Activated T-helper 1 cell treated with Interleukin-2 at 50 U/mL for 16 hours (primary cell): ENCODE results near the gene SLC2A9.

Experiments
- DNase-seq: peaks from one replicate; pipeline ENCODE4 v3.0.0-alpha.2; 2020; ENCODE audit warnings: low read depth

The SLC2A9 gene

DNA sequence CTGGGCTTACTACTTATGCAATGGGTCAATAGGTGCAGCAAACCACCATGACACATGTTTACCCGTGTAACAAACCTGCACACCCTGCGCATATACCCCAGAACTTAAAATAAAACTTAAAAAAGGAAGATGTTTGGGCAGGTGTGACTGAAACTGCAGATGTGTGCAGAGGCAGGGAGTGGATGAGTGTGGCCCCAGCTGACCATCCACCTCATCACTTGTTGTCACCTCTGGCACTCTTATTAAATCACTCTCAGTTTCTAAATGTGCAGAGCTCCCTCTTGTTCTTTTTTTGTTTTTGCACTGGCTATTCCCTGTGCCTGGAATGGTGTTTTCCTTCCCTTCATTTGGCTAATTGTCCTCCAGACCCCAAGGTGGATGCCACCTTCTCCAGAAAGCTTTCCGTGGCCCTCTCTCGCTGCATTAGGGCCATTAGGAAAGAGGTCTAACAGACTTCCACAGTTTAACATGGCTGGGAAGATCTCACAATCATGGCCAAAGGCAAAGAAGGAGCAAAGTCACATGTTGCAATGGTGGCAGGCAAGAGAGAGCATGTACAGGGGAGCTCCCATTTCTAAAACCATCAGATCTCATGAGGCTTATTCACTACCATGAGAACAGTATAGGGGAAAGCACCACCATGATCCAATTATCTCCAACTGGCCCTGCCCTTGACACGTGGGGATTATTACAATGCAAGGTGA is 58.5 kb downstream of the SLC2A9 start:
- no peak for DNase-seq

- DNase-seq: no peak
Measured at GRCh38 chr4:9954468-9954867, 66.8 kb downstream of the SLC2A9 start.

- no peak for DNase-seq
Measured at GRCh38 chr4:9953089-9953488, 68.2 kb downstream of the SLC2A9 start.

GRCh38 chr4:9952415-9952950 is 68.8 kb downstream of the SLC2A9 start:
- DNase-seq: no peak

GRCh38 chr4:9949573-9949972 is 71.7 kb downstream of the SLC2A9 start:
- no peak for DNase-seq

- DNase-seq: no peak
Measured at GRCh38 chr4:9947168-9948062, 73.9 kb downstream of the SLC2A9 start.

GRCh38 chr4:9946170-9946569 is 75.1 kb downstream of the SLC2A9 start:
- no peak for DNase-seq

DNA sequence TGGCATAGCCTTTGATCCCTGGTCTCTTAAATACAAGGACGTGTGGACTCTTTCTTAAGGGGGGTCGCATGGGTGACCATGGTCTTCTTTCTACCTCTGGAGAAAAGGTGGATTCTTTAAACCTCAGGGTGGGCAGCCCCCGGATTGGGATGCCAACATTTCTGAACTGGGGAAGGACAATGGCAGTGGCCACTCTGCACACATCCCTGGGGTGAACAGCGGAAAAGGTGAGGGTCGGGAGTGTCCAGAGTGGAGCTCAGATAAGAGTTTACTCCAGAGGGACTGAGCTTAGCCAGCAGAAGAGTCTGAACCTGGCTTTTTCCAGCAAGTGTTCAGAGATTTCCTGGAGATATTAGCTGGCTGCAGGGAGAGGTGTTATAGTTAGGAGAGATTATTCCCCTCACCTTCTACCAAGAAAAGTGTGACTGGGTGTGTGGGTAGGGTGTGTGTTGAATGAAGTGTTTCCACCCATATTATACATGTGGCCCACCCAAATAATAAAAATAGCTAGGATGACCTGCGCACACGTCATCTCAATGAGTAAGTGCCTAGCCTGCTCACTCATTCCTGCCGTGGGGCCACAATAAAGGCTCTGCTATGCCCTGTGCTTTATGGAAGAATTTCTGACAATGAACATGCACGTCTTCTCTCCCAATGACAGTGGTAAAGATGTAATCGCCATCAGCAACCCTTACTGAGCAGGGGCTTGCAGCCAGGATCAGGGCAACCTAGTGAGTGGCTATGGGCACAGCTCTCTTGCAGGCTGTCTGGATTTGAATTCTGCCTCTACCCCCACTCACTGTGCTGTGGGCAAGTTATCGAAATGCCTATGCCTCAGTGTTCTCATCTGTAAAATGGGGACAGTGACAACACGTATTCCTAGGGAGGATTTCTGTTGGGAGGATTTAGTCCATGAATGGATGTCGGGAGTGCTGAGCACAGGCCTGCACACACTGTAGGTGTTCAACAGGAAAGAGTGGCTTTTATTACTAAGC is 76.6 kb downstream of the SLC2A9 start:
- no peak for DNase-seq

DNA sequence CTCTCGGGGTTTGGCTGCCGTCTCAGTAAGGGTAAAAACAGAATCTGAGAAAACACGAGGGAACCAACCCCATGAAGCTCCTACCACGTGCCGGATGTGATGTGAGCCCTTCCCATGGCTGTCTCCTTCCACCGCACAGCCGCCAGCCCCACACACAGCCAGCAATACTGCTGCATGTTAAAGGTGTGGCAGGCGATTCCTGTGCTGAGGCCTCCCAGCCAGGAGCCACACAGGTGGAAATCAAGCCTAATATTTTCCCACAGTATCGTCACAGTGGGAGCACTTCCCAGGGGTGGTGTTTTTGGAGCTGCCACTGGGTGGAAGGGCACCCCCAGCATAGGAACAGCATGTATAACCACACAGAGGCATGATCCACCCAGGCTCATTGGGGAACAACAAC is 77.5 kb downstream of the SLC2A9 start:
- DNase-seq: no peak

DNA sequence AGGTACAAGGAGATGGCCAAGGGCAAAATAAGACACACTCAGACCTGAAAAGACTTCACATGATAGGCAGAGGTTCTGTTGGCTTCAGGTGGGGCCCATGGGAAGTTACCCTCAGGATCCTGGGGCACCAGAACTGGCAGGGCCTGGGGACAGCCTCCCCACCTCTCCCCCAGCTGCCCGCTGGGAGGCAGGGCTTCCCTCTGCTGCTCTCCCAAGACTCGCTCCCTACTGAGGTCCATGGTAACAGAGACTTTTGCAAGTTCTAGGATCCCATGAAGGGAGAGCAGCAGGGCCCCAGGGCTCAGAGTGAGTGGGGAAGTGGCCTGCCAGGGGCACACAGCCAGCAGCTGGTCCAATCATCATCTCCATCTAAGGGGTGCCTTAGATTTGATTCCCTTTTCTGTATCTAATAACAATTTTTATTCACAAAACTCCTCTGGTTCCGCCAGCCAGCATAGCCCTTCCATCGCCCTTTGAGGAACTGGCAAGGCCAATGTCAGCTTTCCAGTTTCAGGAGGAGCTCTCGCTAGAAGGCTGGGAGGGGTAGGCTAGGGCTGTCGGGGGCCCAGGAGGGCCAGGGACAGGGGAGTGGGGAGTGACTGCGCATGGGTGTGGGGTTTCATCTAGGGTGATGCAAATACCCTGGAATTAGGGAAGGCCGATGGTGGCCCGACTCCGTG is 78.2 kb downstream of the SLC2A9 start:
- DNase-seq: no peak

- DNase-seq: no peak
Measured at GRCh38 chr4:9942139-9942538, 79.2 kb downstream of the SLC2A9 start.

GRCh38 chr4:9940041-9940440 is 81.3 kb downstream of the SLC2A9 start:
- no peak for DNase-seq

GRCh38 chr4:9938933-9939332 is 82.4 kb downstream of the SLC2A9 start:
- no peak for DNase-seq

GRCh38 chr4:9937078-9937477 is 84.2 kb downstream of the SLC2A9 start:
- no peak for DNase-seq

GRCh38 chr4:9936129-9936644 is 85.1 kb downstream of the SLC2A9 start:
- DNase-seq: no peak

DNA sequence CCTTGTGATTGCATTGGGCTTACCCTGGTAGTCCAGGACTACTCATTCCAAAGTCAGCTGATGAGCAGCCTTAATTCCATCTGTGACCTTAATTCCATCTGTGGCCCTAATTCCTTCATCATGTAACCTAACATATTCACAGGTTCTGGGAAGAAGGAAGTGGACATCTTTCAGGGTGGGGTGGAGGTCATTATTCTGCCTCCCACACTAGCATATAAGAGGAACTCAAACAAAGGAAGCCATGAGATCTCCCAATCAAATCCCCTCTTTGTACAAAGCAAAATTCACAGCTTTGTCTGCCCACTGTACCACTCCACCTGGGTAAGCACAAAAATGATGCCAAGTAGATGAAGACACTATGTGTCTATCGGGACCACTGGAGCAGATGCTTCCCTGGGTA is 87.3 kb downstream of the SLC2A9 start:
- DNase-seq: no peak

- no peak for DNase-seq
Measured at GRCh38 chr4:9933184-9933583, 88.1 kb downstream of the SLC2A9 start.

GRCh38 chr4:9932771-9933170 is 88.5 kb downstream of the SLC2A9 start:
- no peak for DNase-seq

DNA sequence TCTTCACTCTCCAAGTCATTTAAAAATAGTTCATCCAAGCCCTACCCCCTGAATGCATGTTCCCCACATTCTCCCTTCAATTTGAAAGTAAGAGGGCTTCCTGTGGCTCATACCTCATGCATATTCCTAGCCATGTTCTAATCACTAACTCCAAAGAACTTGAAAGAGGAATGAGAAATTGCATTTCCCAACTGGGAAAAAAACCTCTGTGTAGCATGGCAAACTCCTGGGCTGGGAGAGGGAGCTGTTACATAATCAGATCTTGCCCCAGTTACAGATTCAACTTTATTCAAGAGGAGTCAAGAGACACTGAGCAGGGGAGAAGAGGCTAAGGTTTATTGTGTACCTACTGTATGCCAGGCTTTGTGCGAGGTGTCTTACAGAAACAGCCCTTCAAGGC is 90.2 kb downstream of the SLC2A9 start:
- no peak for DNase-seq

GRCh38 chr4:9929111-9929510 is 92.2 kb downstream of the SLC2A9 start:
- no peak for DNase-seq

GRCh38 chr4:9927341-9928007 is 93.8 kb downstream of the SLC2A9 start:
- no peak for DNase-seq
